Bronchial epithelial cell (primary cell): ENCODE measurements around the gene DLGAP1. TPM values are rescaled to one million over a fixed set of nuclear protein-coding genes. Genes with fewer than 3 reads are reported as not detected.
A peak's percentile ranks its signal among the peaks of the same experiment; 100 is the strongest.

ENCODE experiments used
- DNase-seq: peaks from one replicate; pipeline ENCODE4 v3.0.0-alpha.2; 2010; ENCODE audit warnings: low read depth
- FAIRE-seq: peaks from 2 replicates; lab custom pipeline; 2011; peaks lifted over from hg19 to GRCh38; lab: Jason Lieb, UNC
- H3K27me3 ChIP-seq: 2 replicates; pipeline ENCODE4 v1.5.1; 2011; ENCODE audit warnings: low read length; ENCODE audit not compliant: control insufficient read depth, insufficient read depth
- H3K36me3 ChIP-seq: 2 replicates; pipeline ENCODE4 v1.5.1; 2011; ENCODE audit warnings: low read length; ENCODE audit not compliant: control insufficient read depth, insufficient read depth
- H3K4me3 ChIP-seq: 2 replicates; pipeline ENCODE4 v1.5.1; 2011; ENCODE audit warnings: mild to moderate bottlenecking, low read depth, low read length, control low read depth
- CTCF ChIP-seq: IDR thresholded peaks from 2 replicates; pipeline ENCODE4 v1.5.1; 2011; ENCODE audit warnings: mild to moderate bottlenecking, moderate library complexity, low read length, control low read depth, inconsistent platforms; ENCODE audit not compliant: insufficient read depth, severe bottlenecking
- total RNA-seq: library from RNA; depleted of rRNA; stranded (reverse); fragments of >200 nt; gene quantifications from 2 replicates; pipeline ENCODE4 v1.2.1, GENCODE V29; 2014

Gene DLGAP1
- total RNA-seq, 1 donor from 2014 or later, result not detected

- FAIRE-seq, result peak; percentile 58
- no peaks in the 10 kb centered on the region for H3K27me3 ChIP-seq
- peak; percentile 98 for DNase-seq
Measured at GRCh38 chr18:3816610-3817363, 638.3 kb downstream of the DLGAP1 start.

DNA sequence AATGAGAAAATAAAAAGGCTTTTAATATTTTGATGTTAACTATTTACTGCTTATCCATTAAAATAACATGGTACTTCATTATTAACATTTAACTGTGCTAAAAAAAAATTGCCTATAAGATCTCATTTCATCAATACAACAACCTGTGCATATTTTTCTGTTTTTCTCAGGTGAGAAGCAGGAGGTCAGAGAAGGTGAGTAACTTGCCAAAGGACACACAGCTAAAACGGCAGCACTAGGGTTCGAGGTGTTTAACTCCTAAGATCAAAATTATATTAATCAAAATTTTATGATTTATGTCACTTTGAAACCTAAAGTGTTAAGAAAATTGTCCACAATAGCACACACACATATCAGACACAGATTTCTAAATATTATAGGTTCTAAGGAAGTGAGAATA, 639.1 kb downstream of the DLGAP1 start:
- DNase-seq (no peak), FAIRE-seq (no peak)
- TF ChIP-seq CTCF, result no peak
- H3K27me3 ChIP-seq, result no peaks in the 10 kb centered on the region
- H3K36me3 ChIP-seq, result no peaks in the 10 kb centered on the region
- H3K4me3 ChIP-seq, result no peak overlapping the region

More at GRCh38 chr18:3816610-3817363, 638.3 kb downstream of the DLGAP1 start:
- Histone ChIP-seq H3K4me3 (no peak overlapping the region), H3K36me3 (no peaks in the 10 kb centered on the region)
- no peak for TF ChIP-seq CTCF

DNA sequence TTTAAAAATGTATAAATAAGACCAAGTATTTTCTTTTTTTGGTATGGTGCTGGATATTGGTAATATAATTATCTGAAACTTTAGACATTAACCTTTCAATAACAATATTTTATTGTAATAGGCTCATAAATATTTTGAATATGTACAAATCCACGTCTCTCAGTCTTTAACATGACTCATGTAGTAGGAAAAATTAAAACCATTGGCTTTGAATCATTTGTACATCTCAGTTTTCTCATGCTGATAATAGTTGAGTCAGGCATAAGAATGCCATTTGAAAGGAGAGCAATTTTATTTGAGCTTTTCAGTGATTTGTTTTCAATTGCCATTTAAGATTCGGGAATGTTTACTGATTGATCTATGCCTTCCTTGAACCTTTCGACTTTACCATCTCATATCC, 640.3 kb downstream of the DLGAP1 start:
- Histone ChIP-seq H3K4me3 (no peak overlapping the region), H3K36me3 (no peaks in the 10 kb centered on the region), H3K27me3 (no peaks in the 10 kb centered on the region)
- FAIRE-seq (no peak), DNase-seq (peak; percentile 68)
- no peak for TF ChIP-seq CTCF

DNA sequence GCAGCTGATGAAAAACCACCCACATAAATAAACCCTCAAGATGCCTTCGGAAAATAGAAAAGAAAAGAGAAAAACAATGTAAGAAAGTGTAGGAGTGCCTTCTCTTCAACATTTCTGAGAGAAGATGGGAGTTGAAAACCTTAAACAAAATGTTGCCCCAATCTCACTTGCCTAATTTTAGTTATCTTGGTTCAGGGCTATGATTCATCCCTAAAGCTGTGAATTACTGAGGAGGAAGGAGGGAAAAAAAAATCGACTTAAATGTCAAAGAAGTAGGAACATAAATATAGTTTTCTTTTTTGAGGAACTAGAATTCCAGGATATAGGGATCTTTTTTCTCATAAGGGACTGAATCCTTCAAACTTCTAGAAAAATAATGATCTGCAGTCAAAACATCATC, 644.8 kb downstream of the DLGAP1 start:
- Histone ChIP-seq H3K27me3 (no peaks in the 10 kb centered on the region), H3K36me3 (no peaks in the 10 kb centered on the region), H3K4me3 (no peak overlapping the region)
- no peak for DNase-seq
- no peak for FAIRE-seq
- TF ChIP-seq CTCF, result no peak

DNA sequence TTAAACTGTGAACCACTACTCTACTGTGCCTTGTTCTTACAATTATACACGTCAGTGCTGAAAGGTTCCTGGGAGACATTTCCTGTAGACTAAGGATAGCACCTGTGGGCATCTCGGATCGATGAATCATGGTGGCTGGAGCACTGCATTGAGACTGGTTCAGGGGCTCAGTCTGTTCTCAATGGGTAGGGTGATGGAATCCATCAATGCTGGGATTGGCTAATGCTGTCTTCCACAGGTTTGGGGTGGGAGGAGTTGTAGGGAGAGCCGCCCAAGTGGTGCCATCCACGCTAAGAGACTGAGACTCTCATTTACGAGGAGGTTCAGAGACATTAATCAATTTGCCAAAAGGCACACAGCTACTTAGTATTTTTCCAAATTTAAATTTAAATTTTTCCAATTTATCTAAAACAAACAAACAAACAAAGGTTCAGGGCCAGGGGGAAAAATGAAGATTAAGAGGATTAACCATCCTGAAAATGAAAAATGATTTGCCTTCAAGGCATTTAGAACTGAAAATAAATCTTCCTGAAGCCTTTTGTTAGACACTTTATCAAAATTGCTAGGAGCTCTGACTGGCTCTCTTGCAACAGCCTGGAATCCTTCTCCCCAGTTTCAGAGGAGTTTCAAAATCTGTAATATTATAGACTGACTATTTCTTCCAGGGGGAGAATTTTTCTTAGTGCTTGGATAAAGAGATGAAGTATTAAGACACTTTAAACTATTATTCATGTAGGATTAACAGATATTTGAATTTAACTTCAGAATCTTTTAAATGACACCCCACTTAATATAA, 645.9 kb downstream of the DLGAP1 start:
- H3K4me3 ChIP-seq, result no peak overlapping the region
- no peak for TF ChIP-seq CTCF
- no peak for FAIRE-seq
- H3K27me3 ChIP-seq, result no peaks in the 10 kb centered on the region
- no peak for DNase-seq
- no peaks in the 10 kb centered on the region for H3K36me3 ChIP-seq
